HFFc6 (cell line): ENCODE measurements around the gene ACTN1. TPM values are rescaled to one million over a fixed set of nuclear protein-coding genes. Genes with fewer than 3 reads are reported as not detected.

Source experiments
- DNase-seq: peaks from one replicate; pipeline ENCODE4 v3.0.0-alpha.2; 2018
- H3K27ac Mint-ChIP-seq: 2 replicates; pipeline ENCODE4 v1.8.0; 2020; ENCODE audit warnings: mild to moderate bottlenecking, mixed read lengths
- H3K27me3 Mint-ChIP-seq: 2 replicates; pipeline ENCODE4 v1.8.0; 2021; ENCODE audit warnings: mild to moderate bottlenecking, moderate library complexity, mixed read lengths; ENCODE audit not compliant: insufficient read depth
- H3K36me3 Mint-ChIP-seq: 2 replicates; pipeline ENCODE4 v1.8.0; 2021; ENCODE audit warnings: low read depth, mixed read lengths
- H3K4me1 Mint-ChIP-seq: 2 replicates; pipeline ENCODE4 v1.8.0; 2020; ENCODE audit warnings: low read depth, mixed read lengths
- H3K4me3 Mint-ChIP-seq: 2 replicates; pipeline ENCODE4 v1.8.0; 2020; ENCODE audit warnings: mild to moderate bottlenecking, moderate library complexity, mixed read lengths
- H3K9me3 Mint-ChIP-seq: 2 replicates; pipeline ENCODE4 v1.8.0; 2020; ENCODE audit warnings: mild to moderate bottlenecking, mixed read lengths
- CTCF ChIP-seq: fragments of 200-600 bp; sonication (generic); IDR thresholded peaks from 2 replicates; pipeline ENCODE4 v1.5.0; 2021; ENCODE audit warnings: antibody characterized with exemption, mild to moderate bottlenecking
- total RNA-seq, 6 experiments: library from RNA; stranded (reverse); fragmentation: NEBNext Ultra II Directional; extraction: Animal tissue kit (Norgen Biotek cat#: 25700); gene quantifications; 2 replicates in 1 of 6; 3 replicates in 5 of 6; pipeline ENCODE4 v1.2.3, GENCODE V29; 2021

ACTN1 gene
- total RNA-seq, 6 experiments from 2014 or later = 749 to 847 (median 825) TPM

GRCh38 chr14:69013943-69014782 is 35.1 kb upstream of the ACTN1 start:
- Mint-ChIP-seq H3K4me3 (no peak overlapping the region), H3K27ac (peak overlapping the region; percentile 8), H3K9me3 (no peaks in the 10 kb centered on the region), H3K36me3 (no peaks in the 10 kb centered on the region), H3K27me3 (peaks cover 1% of the 10 kb centered on the region), H3K4me1 (peaks cover 40% of the 10 kb centered on the region)
- TF ChIP-seq CTCF = no peak
- DNase-seq = no peak

- H3K27ac Mint-ChIP-seq = peak overlapping the region; percentile 32; the same call in 1 of the 2 replicates
- no peak for TF ChIP-seq CTCF
- DNase-seq = no peak
- peaks cover 2% of the 10 kb centered on the region for H3K27me3 Mint-ChIP-seq
- no peak overlapping the region for H3K4me3 Mint-ChIP-seq
- H3K9me3 Mint-ChIP-seq = no peaks in the 10 kb centered on the region
- H3K4me1 Mint-ChIP-seq = peaks cover 45% of the 10 kb centered on the region
- H3K36me3 Mint-ChIP-seq = no peaks in the 10 kb centered on the region
These were observed 33.3 kb upstream of the ACTN1 start for GRCh38 chr14:69012256-69012953.

- no peak overlapping the region for H3K27ac Mint-ChIP-seq
These were observed 31.5 kb upstream of the ACTN1 start for GRCh38 chr14:69010648-69011047.

GRCh38 chr14:69008421-69008884 is 29.4 kb upstream of the ACTN1 start:
- peaks cover 2% of the 10 kb centered on the region; the same call in 1 of the 2 replicates for H3K27me3 Mint-ChIP-seq
- DNase-seq = no peak
- H3K4me1 Mint-ChIP-seq = peaks cover 46% of the 10 kb centered on the region
- no peak for TF ChIP-seq CTCF
- peak overlapping the region; percentile 31; the same call in 1 of the 2 replicates for H3K27ac Mint-ChIP-seq
- H3K4me3 Mint-ChIP-seq = no peak overlapping the region
- no peaks in the 10 kb centered on the region for H3K36me3 Mint-ChIP-seq
- H3K9me3 Mint-ChIP-seq = no peaks in the 10 kb centered on the region

More at GRCh38 chr14:69010648-69011047, 31.5 kb upstream of the ACTN1 start:
- Mint-ChIP-seq H3K4me3 (no peak overlapping the region), H3K27me3 (peaks cover 2% of the 10 kb centered on the region), H3K4me1 (peaks cover 51% of the 10 kb centered on the region), H3K36me3 (no peaks in the 10 kb centered on the region), H3K9me3 (no peaks in the 10 kb centered on the region)
- TF ChIP-seq CTCF = no peak
- no peak for DNase-seq

GRCh38 chr14:69006346-69006745 is 27.2 kb upstream of the ACTN1 start:
- H3K27me3 Mint-ChIP-seq = peaks cover 2% of the 10 kb centered on the region; the same call in 1 of the 2 replicates
- TF ChIP-seq CTCF = no peak
- no peaks in the 10 kb centered on the region for H3K9me3 Mint-ChIP-seq
- DNase-seq = no peak
- H3K27ac Mint-ChIP-seq = no peak overlapping the region; the same call in 1 of the 2 replicates
- H3K4me3 Mint-ChIP-seq = no peak overlapping the region
- H3K4me1 Mint-ChIP-seq = peaks cover 38% of the 10 kb centered on the region
- H3K36me3 Mint-ChIP-seq = no peaks in the 10 kb centered on the region
